Measurements from ENCODE around the gene PEF1. TPM values are rescaled to one million over a fixed set of nuclear protein-coding genes. Genes with fewer than 3 reads are reported as not detected.

The PEF1 gene
- total RNA-seq, 2 donors from 2014 or later, result 42.9 to 66.8 TPM

DNA sequence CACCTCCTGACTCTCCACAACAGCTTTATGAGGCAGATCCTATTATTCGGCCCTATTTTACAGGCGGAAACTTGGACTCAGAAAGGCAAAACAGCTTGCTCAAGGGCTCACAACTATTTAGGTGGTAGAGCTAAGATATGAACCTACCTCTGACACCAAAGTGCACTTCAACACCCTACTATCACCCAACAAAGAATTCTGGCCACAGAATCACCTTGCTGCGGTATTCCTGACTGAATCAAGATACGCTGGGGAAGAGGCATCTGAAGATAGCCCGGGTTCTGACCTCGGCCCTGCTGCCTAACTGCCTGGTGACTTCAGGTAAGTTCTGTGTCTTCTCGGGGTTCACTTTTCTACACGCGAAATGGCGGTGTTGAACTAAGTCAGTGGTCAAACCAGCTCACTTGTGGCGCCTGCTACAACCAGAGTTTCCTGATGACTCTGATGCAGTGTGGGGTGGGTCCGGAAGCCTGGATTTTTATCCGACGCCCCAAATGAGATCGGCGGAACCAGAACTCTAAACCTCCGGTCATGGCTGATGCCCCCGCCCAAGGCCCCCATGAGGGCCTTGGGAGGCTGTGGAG is 608 bp downstream of the PEF1 start:
- TF ChIP-seq CTCF (IDR thresholded peaks at IDR 0.05), result no peak
- DNase-seq (ENCODE audit: low spot score), result no peak
- H3K4me3 ChIP-seq, result peak overlapping the region; percentile 86 to 99
- no peaks in the 10 kb centered on the region for H3K27me3 ChIP-seq
- H3K27ac ChIP-seq, result peak overlapping the region; percentile 99
- H3K4me1 ChIP-seq, result peaks cover 0 to 71% of the 10 kb centered on the region in 2 donors
- H3K9me3 ChIP-seq, result no peaks in the 10 kb centered on the region
- H3K36me3 ChIP-seq, result no peaks in the 10 kb centered on the region

DNA sequence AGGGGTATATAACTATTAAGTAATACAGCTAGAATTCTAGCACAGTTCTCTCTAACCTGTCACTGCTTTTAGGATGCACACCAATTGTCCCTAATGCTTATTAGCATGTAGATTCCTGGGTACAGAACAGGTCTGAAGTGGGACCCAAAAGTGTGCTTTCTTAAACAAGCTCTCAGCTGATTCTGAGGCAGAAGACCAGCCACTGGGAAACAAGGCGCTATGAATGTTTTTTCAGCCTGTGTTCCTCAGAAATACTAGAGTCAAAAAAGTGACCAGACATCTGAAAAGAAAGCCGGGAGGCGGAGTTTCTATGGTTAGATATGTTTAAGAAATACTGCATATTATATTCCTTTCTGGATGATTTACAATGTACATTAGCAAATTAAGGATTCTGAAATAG is 1.8 kb downstream of the PEF1 start:
- no peak for TF ChIP-seq CTCF (IDR thresholded peaks at IDR 0.05)
- no peak for DNase-seq (ENCODE audit: low spot score)
- no peak overlapping the region for H3K27ac ChIP-seq
- no peaks in the 10 kb centered on the region for H3K27me3 ChIP-seq
- no peaks in the 10 kb centered on the region for H3K36me3 ChIP-seq
- peaks cover 0 to 64% of the 10 kb centered on the region in 2 donors for H3K4me1 ChIP-seq
- H3K4me3 ChIP-seq, result no peak overlapping the region
- no peaks in the 10 kb centered on the region for H3K9me3 ChIP-seq

GRCh38 chr1:31642366-31642765 is 2.3 kb downstream of the PEF1 start:
- no peaks in the 10 kb centered on the region for H3K36me3 ChIP-seq
- TF ChIP-seq CTCF (IDR thresholded peaks at IDR 0.05), result no peak
- H3K27ac ChIP-seq, result no peak overlapping the region
- no peak overlapping the region for H3K4me3 ChIP-seq
- H3K9me3 ChIP-seq, result no peaks in the 10 kb centered on the region
- H3K4me1 ChIP-seq, result peaks cover 0 to 58% of the 10 kb centered on the region in 2 donors
- DNase-seq (ENCODE audit: low spot score), result no peak
- H3K27me3 ChIP-seq, result no peaks in the 10 kb centered on the region

DNA sequence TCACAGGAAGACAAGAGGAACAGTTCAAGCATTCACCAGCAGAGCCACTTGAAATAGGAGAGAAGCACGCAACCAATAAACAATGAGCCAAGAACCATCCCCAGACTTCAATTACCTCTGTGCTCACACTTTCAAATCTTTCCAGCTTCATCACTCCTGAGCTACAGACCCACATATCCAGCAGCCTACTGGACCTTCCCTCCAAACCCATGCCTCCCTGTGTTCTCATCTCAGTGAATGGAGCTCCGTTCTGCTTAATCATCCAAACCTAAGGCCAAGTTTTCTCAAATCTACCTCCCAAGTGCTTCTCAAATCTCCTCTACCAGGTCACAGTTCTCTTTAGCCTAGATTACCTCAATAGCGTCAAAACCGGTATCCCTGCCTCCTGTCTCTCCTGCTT is 3.7 kb downstream of the PEF1 start:
- H3K36me3 ChIP-seq, result no peaks in the 10 kb centered on the region
- no peaks in the 10 kb centered on the region for H3K27me3 ChIP-seq
- H3K27ac ChIP-seq, result peak overlapping the region; percentile 7 to 35
- H3K9me3 ChIP-seq, result no peaks in the 10 kb centered on the region
- DNase-seq (ENCODE audit: low spot score), result no peak
- H3K4me1 ChIP-seq, result peaks cover 0 to 68% of the 10 kb centered on the region in 2 donors
- H3K4me3 ChIP-seq, result no peak overlapping the region
- no peak for TF ChIP-seq CTCF (IDR thresholded peaks at IDR 0.05)

GRCh38 chr1:31640179-31640578 is 4.5 kb downstream of the PEF1 start:
- peaks cover 0 to 64% of the 10 kb centered on the region in 2 donors for H3K4me1 ChIP-seq
- no peak for TF ChIP-seq CTCF (IDR thresholded peaks at IDR 0.05)
- no peak overlapping the region for H3K27ac ChIP-seq
- H3K9me3 ChIP-seq, result no peaks in the 10 kb centered on the region
- no peak overlapping the region for H3K4me3 ChIP-seq
- no peak for DNase-seq (ENCODE audit: low spot score)
- no peaks in the 10 kb centered on the region for H3K27me3 ChIP-seq
- no peaks in the 10 kb centered on the region for H3K36me3 ChIP-seq

GRCh38 chr1:31639543-31639942 is 5.1 kb downstream of the PEF1 start:
- no peak for TF ChIP-seq CTCF (IDR thresholded peaks at IDR 0.05)
- no peaks in the 10 kb centered on the region for H3K36me3 ChIP-seq
- H3K4me1 ChIP-seq, result peaks cover 0 to 69% of the 10 kb centered on the region in 2 donors
- DNase-seq (ENCODE audit: low spot score), result no peak
- no peaks in the 10 kb centered on the region for H3K27me3 ChIP-seq
- no peaks in the 10 kb centered on the region for H3K9me3 ChIP-seq
- H3K27ac ChIP-seq, result no peak overlapping the region
- no peak overlapping the region for H3K4me3 ChIP-seq

Data from right atrium auricular region (tissue), 2 donors.